ENCODE data around the gene THAP11.
A peak's percentile ranks its signal among the peaks of the same experiment; 100 is the strongest.

Gene THAP11

DNA sequence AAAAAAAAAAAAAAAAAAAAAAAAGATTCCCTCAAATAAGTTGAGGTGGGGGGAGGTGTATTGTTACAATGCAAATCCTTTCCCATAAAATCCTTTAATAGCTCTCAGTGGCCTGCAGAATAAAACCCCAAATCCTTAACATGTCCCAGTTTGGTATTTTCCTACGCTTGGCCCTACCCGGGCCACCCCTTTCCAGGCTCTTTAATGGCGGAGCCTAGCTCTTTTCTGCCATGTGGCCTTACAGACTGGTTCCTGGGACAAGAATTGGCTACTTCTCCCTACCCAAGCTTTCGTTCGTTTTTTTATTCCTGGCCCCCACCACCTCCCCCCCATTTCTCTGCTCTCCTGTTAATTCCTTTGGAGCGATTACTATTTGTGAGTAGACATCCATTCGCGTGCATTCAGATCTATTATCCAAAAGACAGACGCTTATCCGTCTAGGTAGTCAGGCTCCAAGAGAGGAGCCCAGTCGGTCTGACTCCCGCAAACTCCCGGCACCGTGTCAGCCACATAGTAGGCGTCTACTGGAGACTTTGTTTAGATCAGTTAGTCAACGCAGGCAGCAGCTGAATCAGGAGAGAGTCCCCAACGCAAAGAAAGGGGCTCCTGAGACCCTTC is 813 bp upstream of the THAP11 start:
- no peak for DNase-seq (ENCODE audit: low spot score)
- Histone ChIP-seq H3K4me3 (ENCODE audit: severe bottlenecking) (peak overlapping the region; percentile 99), H3K9me3 (ENCODE audit: severe bottlenecking) (no peaks in the 10 kb centered on the region), H3K36me3 (ENCODE audit: low read depth) (peaks cover 9% of the 10 kb centered on the region), H3K4me1 (ENCODE audit: insufficient read depth, poor library complexity, severe bottlenecking) (peaks cover 11% of the 10 kb centered on the region), H3K27me3 (ENCODE audit: insufficient read depth, poor library complexity, severe bottlenecking) (no peaks in the 10 kb centered on the region), H3K27ac (ENCODE audit: poor library complexity, severe bottlenecking) (peak overlapping the region; percentile 74)
- no peak for ATAC-seq (ENCODE audit: low read depth)
- TF ChIP-seq, protein P1, sequence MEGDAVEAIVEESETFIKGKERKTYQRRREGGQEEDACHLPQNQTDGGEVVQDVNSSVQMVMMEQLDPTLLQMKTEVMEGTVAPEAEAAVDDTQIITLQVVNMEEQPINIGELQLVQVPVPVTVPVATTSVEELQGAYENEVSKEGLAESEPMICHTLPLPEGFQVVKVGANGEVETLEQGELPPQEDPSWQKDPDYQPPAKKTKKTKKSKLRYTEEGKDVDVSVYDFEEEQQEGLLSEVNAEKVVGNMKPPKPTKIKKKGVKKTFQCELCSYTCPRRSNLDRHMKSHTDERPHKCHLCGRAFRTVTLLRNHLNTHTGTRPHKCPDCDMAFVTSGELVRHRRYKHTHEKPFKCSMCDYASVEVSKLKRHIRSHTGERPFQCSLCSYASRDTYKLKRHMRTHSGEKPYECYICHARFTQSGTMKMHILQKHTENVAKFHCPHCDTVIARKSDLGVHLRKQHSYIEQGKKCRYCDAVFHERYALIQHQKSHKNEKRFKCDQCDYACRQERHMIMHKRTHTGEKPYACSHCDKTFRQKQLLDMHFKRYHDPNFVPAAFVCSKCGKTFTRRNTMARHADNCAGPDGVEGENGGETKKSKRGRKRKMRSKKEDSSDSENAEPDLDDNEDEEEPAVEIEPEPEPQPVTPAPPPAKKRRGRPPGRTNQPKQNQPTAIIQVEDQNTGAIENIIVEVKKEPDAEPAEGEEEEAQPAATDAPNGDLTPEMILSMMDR (IDR thresholded peaks at IDR 0.05; ENCODE audit: poor library complexity, severe bottlenecking): no peak

DNA sequence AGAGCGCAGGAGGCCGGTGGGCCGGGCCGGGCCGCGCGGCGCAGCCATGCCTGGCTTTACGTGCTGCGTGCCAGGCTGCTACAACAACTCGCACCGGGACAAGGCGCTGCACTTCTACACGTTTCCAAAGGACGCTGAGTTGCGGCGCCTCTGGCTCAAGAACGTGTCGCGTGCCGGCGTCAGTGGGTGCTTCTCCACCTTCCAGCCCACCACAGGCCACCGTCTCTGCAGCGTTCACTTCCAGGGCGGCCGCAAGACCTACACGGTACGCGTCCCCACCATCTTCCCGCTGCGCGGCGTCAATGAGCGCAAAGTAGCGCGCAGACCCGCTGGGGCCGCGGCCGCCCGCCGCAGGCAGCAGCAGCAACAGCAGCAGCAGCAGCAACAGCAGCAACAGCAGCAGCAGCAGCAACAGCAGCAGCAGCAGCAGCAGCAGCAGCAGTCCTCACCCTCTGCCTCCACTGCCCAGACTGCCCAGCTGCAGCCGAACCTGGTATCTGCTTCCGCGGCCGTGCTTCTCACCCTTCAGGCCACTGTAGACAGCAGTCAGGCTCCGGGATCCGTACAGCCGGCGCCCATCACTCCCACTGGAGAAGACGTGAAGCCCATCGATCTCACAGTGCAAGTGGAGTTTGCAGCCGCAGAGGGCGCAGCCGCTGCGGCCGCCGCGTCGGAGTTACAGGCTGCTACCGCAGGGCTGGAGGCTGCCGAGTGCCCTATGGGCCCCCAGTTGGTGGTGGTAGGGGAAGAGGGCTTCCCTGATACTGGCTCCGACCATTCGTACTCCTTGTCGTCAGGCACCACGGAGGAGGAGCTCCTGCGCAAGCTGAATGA is 606 bp downstream of the THAP11 start:
- ATAC-seq (ENCODE audit: low read depth) (peak; percentile 5; the same call in 1 of the 3 replicates), DNase-seq (ENCODE audit: low spot score) (peak; percentile 75)
- Histone ChIP-seq H3K4me3 (ENCODE audit: severe bottlenecking) (peak overlapping the region; percentile 99), H3K9me3 (ENCODE audit: severe bottlenecking) (no peaks in the 10 kb centered on the region), H3K27ac (ENCODE audit: poor library complexity, severe bottlenecking) (peak overlapping the region; percentile 74), H3K36me3 (ENCODE audit: low read depth) (peaks cover 9% of the 10 kb centered on the region), H3K4me1 (ENCODE audit: insufficient read depth, poor library complexity, severe bottlenecking) (peaks cover 12% of the 10 kb centered on the region), H3K27me3 (ENCODE audit: insufficient read depth, poor library complexity, severe bottlenecking) (no peaks in the 10 kb centered on the region)
- TF ChIP-seq, protein P1 (IDR thresholded peaks at IDR 0.05; ENCODE audit: poor library complexity, severe bottlenecking): no peak

DNA sequence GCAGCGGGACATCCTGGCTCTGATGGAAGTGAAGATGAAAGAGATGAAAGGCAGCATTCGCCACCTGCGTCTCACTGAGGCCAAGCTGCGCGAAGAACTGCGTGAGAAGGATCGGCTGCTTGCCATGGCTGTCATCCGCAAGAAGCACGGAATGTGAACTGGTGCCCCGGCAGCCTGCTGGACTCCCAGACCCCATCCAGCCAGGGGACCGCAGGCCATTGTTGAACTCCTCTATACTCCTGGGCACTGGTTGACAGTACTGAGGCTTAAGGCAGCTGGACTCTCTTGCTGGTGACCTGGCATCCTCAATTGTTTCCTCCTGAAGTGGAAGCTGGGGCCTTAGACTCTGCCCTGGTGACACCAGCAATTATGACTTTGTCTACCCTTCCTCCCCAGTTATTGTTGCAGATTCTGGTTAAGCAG is 1.2 kb downstream of the THAP11 start:
- TF ChIP-seq, protein P1 (IDR thresholded peaks at IDR 0.05; ENCODE audit: poor library complexity, severe bottlenecking): no peak
- DNase-seq (ENCODE audit: low spot score): no peak
- peak overlapping the region; percentile 74 for H3K27ac ChIP-seq (ENCODE audit: poor library complexity, severe bottlenecking)

DNA sequence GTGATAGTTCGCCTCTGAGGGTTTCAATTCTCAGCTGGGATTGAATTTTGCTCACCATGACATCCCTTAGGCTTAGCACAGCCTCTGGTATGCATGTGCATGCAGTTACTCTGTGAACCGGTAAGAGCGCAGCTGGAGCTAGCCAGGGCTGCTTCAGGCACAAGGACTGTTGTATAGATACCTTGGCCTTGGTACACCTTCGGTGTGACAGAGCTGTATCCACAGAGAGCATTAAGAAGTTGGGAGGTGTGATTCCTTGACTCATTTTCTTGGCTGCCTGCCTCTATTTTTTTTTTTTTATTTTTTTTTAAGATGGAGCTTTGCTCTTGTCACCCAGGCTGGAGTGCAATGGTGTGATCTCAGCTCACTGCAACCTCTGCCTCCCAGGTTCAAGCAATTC is 2.4 kb downstream of the THAP11 start:
- Histone ChIP-seq H3K4me3 (ENCODE audit: severe bottlenecking) (no peak overlapping the region), H3K27me3 (ENCODE audit: insufficient read depth, poor library complexity, severe bottlenecking) (no peaks in the 10 kb centered on the region), H3K27ac (ENCODE audit: poor library complexity, severe bottlenecking) (peak overlapping the region; percentile 85), H3K36me3 (ENCODE audit: low read depth) (peaks cover 15% of the 10 kb centered on the region), H3K9me3 (ENCODE audit: severe bottlenecking) (no peaks in the 10 kb centered on the region), H3K4me1 (ENCODE audit: insufficient read depth, poor library complexity, severe bottlenecking) (peaks cover 18% of the 10 kb centered on the region)
- TF ChIP-seq, protein P1 (IDR thresholded peaks at IDR 0.05; ENCODE audit: poor library complexity, severe bottlenecking): no peak
- ATAC-seq (ENCODE audit: low read depth): 0 out of 3 replicates have a peak, but pooled peaks have one; percentile 9
- DNase-seq (ENCODE audit: low spot score): no peak

More for the DNA sequence above, 1.2 kb downstream of the THAP11 start:
- no peak for ATAC-seq (ENCODE audit: low read depth)
- Histone ChIP-seq H3K36me3 (ENCODE audit: low read depth) (peaks cover 9% of the 10 kb centered on the region), H3K4me1 (ENCODE audit: insufficient read depth, poor library complexity, severe bottlenecking) (peaks cover 18% of the 10 kb centered on the region), H3K4me3 (ENCODE audit: severe bottlenecking) (peak overlapping the region; percentile 99), H3K9me3 (ENCODE audit: severe bottlenecking) (no peaks in the 10 kb centered on the region), H3K27me3 (ENCODE audit: insufficient read depth, poor library complexity, severe bottlenecking) (no peaks in the 10 kb centered on the region)
